ENCODE measurements around the gene BOLA1.
"Not testable (repeated sequence)": the region's sequence is repeated elsewhere in the genome, so short reads cannot be mapped to it uniquely, and the experiment has no call there.

Gene BOLA1

GRCh38 chr1:149886396-149887195 lies 12.8 kb upstream of the BOLA1 start:
- no peak for TF ChIP-seq CTCF (IDR thresholded peaks at IDR 0.05; ENCODE audit: low read depth, low read length, missing control alignments)
- H3K4me3 ChIP-seq (ENCODE audit: low read depth, low read length): peak overlapping the region; percentile 76
- peak; percentile 99 for DNase-seq (ENCODE audit: low read depth)

GRCh38 chr1:149887196-149887455 lies 12.2 kb upstream of the BOLA1 start:
- peak overlapping the region; percentile 76 for H3K4me3 ChIP-seq (ENCODE audit: low read depth, low read length)
- not testable (repeated sequence) for DNase-seq (ENCODE audit: low read depth)

- peak overlapping the region; percentile 76 for H3K4me3 ChIP-seq (ENCODE audit: low read depth, low read length)
- TF ChIP-seq CTCF (IDR thresholded peaks at IDR 0.05; ENCODE audit: low read depth, low read length, missing control alignments): no peak
- peak; percentile 98 for DNase-seq (ENCODE audit: low read depth)
Observed at GRCh38 chr1:149887456-149888246, 11.7 kb upstream of the BOLA1 start.

- peak; percentile 97 for DNase-seq (ENCODE audit: low read depth)
- peak; percentile 67 for TF ChIP-seq CTCF (IDR thresholded peaks at IDR 0.05; ENCODE audit: low read depth, low read length, missing control alignments)
- H3K4me3 ChIP-seq (ENCODE audit: low read depth, low read length): peak overlapping the region; percentile 76
Observed at GRCh38 chr1:149888247-149888998, 10.9 kb upstream of the BOLA1 start.

DNA sequence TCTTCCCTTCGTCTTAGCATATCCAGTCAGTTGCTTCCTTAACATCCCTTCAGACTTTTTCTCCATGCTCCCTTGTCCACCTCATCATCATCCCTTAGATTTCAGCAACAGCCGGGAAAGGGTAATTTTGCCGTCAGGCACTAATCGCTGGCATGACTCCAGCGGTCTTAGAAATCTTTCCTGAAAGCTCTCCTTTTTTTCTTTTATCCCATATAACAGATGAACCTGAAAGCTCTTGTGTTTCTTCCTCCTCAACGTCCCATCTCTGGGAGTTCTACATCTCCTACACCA lies 10.4 kb upstream of the BOLA1 start:
- peak overlapping the region; percentile 76 for H3K4me3 ChIP-seq (ENCODE audit: low read depth, low read length)
- TF ChIP-seq CTCF (IDR thresholded peaks at IDR 0.05; ENCODE audit: low read depth, low read length, missing control alignments): no peak
- no peak for DNase-seq (ENCODE audit: low read depth)

- TF ChIP-seq CTCF (IDR thresholded peaks at IDR 0.05; ENCODE audit: low read depth, low read length, missing control alignments): no peak
- no peak overlapping the region for H3K4me3 ChIP-seq (ENCODE audit: low read depth, low read length)
- no peak for DNase-seq (ENCODE audit: low read depth)
Observed at GRCh38 chr1:149896575-149896974, 2.8 kb upstream of the BOLA1 start.

GRCh38 chr1:149903836-149904491 lies 4.6 kb downstream of the BOLA1 start:
- TF ChIP-seq CTCF (IDR thresholded peaks at IDR 0.05; ENCODE audit: low read depth, low read length, missing control alignments): no peak
- H3K4me3 ChIP-seq (ENCODE audit: low read depth, low read length): no peak overlapping the region
- no peak for DNase-seq (ENCODE audit: low read depth)
